Activated naive CD4-positive, alpha-beta T cell treated with anti-CD3 and anti-CD28 coated beads, Interleukin-2, amount 50 U/mL, for 72 hours (primary cell): ENCODE data around the gene CHKA. TPM values are rescaled to one million over a fixed set of nuclear protein-coding genes. Genes with fewer than 3 reads are reported as not detected.
A peak's percentile ranks its signal among the peaks of the same experiment; 100 is the strongest.

Experiments
- ATAC-seq, 2 donors: fragments of 150-1000 bp; cut with Tn5 transposase; 2 replicates each; pipeline ENCODE4 v1.10.0; 2021; ENCODE audit warnings: mild to moderate bottlenecking in 2 of 2, moderate library complexity in 2 of 2
- DNase-seq, 2 donors: peaks; one replicate each; pipeline ENCODE4 v3.0.0; 2021 to 2022; ENCODE audit warnings: low spot score in 2 of 2
- H3K27ac Mint-ChIP-seq, 2 donors: one replicate each; pipeline ENCODE4 v1.8.0; 2022; ENCODE audit warnings: mild to moderate bottlenecking in 2 of 2, mixed read lengths in 2 of 2
- H3K36me3 Mint-ChIP-seq, 2 donors: one replicate each; pipeline ENCODE4 v1.8.0; 2022; ENCODE audit warnings: mixed read lengths in 2 of 2
- H3K9me3 Mint-ChIP-seq, 2 donors: one replicate each; pipeline ENCODE4 v1.8.0; 2022; ENCODE audit warnings: mixed read lengths in 2 of 2
- total RNA-seq, 2 donors: library from RNA; stranded (reverse); gene quantifications; one replicate each; pipeline ENCODE4 v1.2.3, GENCODE V29; 2022

The CHKA gene
- total RNA-seq, 2 donors from 2014 or later: 9.5 to 30.2 TPM

DNA sequence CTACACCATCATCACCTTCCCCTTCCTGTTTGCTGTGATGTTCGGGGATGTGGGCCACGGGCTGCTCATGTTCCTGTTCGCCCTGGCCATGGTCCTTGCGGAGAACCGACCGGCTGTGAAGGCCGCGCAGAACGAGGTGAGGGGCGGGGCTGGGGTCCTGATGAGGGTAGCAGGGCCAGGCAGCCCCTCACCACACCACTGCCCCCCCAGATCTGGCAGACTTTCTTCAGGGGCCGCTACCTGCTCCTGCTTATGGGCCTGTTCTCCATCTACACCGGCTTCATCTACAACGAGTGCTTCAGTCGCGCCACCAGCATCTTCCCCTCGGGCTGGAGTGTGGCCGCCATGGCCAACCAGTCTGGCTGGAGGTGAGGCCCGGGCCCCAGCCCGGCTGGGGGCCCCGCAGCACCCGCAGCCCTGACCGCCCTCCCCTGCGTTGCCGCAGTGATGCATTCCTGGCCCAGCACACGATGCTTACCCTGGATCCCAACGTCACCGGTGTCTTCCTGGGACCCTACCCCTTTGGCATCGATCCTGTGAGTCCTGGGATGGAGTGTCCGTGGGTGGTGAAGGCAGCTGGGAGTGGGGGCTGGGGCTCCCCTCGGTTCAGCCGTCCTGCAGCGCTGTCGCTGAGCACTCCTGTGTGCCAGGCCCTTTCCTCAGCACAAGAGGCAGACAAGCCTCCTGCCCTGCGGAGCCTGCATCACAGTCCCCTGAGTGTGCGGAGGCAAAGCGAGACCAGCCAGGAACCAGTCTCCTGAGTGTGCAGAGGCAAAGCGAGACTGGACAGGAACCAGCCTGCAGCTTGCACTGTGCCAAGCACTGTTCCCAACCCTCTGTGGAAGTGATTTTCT lies 73.5 kb downstream of the CHKA start:
- Mint-ChIP-seq H3K27ac (no peak overlapping the region), H3K36me3 (no peaks in the 10 kb centered on the region), H3K9me3 (no peaks in the 10 kb centered on the region)
- ATAC-seq: no peak
- no peak for DNase-seq

DNA sequence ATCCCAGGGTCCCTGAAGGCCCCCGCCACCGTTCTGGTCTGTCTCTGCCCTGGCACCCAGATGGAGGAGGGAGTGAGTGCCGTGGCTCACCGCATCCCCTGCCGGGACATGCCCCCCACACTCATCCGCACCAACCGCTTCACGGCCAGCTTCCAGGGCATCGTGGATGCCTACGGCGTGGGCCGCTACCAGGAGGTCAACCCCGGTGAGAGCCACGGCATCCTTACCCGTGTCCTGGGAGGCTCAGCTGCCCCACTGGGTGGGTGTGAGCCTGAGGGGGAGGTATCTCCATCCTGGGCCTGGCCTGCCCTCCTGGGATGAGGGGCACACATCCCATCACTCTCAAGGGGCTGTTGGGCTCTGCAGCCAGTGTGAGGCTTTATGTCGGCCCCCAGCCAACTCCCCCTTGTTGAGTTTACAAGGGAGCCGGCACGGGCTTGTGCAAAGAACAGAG lies 76.3 kb downstream of the CHKA start:
- Mint-ChIP-seq H3K9me3 (no peaks in the 10 kb centered on the region), H3K36me3 (peaks cover 8 to 10% of the 10 kb centered on the region in 2 donors), H3K27ac (no peak overlapping the region)
- ATAC-seq (no peak), DNase-seq (no peak)

DNA sequence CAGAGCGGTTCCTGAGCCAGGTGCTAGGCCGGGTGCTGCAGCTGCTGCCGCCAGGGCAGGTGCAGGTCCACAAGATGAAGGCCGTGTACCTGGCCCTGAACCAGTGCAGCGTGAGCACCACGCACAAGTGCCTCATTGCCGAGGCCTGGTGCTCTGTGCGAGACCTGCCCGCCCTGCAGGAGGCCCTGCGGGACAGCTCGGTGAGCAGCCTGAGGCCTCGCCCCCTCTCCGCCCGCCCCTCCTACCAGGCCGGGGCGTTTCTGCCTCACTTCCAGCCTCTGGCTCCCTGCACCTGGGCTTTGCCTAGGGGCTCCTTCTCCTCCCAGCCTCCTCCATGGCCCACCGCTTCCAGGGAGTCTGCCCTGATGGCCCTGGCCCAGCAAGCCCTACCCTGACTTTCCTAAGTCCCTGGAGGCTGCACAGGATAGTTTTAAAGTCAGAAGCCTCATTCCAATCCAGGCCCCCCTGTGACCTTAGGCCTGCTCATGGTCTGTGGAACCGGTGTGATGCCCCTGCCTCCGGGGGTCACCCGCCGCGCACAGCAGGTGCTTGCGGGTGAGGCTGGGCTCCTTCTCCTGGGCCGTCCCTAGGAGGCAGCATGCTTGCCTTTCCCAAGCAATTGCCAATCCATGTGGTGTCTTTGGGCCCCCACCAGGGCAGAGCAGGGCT lies 76.9 kb downstream of the CHKA start:
- ATAC-seq: no peak
- no peak for DNase-seq
- H3K9me3 Mint-ChIP-seq: no peaks in the 10 kb centered on the region
- no peak overlapping the region for H3K27ac Mint-ChIP-seq
- H3K36me3 Mint-ChIP-seq: peaks cover 10 to 14% of the 10 kb centered on the region in 2 donors

DNA sequence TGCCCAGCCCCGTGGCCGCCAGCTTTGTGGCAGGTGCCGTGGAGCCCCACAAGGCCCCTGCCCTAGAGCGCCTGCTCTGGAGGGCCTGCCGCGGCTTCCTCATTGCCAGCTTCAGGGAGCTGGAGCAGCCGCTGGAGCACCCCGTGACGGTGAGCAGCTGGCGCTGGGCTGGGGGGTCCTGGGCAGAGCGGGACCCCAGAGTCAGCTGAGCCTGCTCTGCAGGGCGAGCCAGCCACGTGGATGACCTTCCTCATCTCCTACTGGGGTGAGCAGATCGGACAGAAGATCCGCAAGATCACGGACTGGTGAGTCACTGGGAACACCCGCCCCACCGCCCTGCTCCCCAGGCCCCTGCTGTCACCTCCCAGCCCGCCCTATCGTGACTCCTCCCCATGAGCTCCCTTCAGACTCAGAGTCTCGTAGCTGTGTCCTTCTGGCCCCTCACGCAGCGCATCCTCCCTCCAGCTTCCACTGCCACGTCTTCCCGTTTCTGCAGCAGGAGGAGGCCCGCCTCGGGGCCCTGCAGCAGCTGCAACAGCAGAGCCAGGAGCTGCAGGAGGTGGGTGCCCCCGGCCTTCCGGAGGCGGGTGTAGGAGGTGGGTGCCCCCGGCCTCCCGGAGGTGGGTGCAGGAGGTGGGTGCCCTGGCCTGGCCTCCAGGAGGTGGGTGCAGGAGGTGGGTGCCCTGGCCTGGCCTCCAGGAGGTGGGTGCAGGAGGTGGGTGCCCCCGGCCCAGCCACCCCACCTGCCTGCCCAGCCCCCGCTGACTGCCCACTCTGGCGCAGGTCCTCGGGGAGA lies 77.6 kb downstream of the CHKA start:
- Mint-ChIP-seq H3K9me3 (no peaks in the 10 kb centered on the region), H3K36me3 (peaks cover 10 to 17% of the 10 kb centered on the region in 2 donors), H3K27ac (no peak overlapping the region)
- DNase-seq: no peak
- no peak for ATAC-seq

DNA sequence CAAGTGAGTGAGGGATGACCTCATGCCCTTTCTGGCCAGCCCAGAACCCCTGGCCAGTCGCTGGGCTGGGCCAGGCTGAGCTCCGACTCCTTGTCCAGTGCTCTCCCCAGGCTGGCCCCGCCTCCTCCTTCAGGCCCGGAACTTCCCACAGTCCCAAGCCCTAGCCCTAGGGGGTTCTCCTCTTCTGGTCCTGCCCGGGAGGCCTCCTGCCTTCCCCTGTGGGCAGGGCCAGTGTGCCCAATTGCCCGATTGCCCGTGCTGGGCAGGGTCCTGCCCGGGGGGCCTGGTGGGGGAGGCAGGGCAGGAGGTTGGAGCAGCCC lies 78.2 kb downstream of the CHKA start:
- Mint-ChIP-seq H3K27ac (no peak overlapping the region), H3K36me3 (peaks cover 10 to 17% of the 10 kb centered on the region in 2 donors), H3K9me3 (no peaks in the 10 kb centered on the region)
- no peak for ATAC-seq
- DNase-seq: no peak

DNA sequence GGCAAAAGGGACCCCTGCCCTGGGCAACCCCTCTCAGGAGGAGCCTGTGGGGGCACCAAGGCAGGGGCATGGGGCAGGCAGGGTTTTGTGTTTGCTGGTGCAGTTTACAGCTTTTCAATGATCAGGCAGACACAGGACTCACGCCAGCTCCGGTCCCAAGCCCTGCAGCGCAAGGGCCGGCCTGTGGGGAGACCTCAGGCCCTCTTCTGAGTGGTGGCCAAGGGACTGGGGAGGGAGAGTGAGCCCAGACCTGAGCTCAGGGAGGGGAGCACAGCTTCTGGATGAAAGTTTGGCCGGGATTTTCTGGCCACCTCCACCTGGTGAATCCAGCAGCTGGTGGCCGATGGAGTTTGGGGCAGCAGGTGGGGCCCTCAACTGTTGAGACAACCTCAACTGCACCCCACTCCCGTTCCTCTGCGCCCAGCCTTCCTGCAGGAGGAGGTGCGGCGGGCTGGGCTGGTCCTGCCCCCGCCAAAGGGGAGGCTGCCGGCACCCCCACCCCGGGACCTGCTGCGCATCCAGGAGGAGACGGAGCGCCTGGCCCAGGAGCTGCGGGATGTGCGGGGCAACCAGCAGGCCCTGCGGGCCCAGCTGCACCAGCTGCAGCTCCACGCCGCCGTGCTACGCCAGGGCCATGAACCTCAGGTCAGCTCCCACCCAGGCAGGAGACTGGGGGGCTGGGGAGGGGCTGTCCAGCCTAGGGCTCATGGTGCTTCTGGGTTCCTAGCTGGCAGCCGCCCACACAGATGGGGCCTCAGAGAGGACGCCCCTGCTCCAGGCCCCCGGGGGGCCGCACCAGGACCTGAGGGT lies 78.8 kb downstream of the CHKA start:
- ATAC-seq (no peak), DNase-seq (no peak)
- Mint-ChIP-seq H3K36me3 (peaks cover 10 to 17% of the 10 kb centered on the region in 2 donors), H3K9me3 (no peaks in the 10 kb centered on the region), H3K27ac (no peak overlapping the region)

DNA sequence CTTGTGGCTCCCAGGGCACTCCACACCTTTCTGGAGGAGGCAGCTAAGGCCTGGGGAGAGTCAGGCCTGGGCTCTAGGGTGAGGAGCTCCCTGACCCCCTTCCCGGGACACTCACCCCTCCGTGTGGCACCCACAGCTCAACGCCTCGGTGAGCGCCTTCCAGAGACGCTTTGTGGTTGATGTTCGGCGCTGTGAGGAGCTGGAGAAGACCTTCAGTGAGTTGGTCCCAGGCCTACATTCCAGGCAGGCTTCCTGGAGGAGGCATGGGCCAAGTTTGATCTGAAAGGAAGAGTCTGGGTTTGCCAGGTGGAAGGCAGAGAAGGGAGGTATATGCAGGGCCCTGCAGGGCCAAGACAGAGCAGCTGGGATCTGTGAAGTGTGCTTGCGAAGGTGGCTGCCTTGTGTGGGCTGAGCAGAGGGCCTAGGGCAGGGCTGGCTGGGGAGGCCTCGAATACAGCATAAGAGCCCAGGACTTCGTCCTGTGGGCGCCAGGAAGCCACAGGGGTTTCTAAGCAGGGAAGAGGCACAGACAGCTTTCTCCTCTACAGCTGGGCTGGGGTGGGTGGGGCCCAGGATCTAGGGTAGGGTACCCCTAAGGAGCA lies 79.5 kb downstream of the CHKA start:
- Mint-ChIP-seq H3K27ac (peak overlapping the region in 1 of 2 donors; percentile 94), H3K36me3 (peaks cover 10 to 17% of the 10 kb centered on the region in 2 donors), H3K9me3 (no peaks in the 10 kb centered on the region)
- DNase-seq (no peak), ATAC-seq (no peak)

DNA sequence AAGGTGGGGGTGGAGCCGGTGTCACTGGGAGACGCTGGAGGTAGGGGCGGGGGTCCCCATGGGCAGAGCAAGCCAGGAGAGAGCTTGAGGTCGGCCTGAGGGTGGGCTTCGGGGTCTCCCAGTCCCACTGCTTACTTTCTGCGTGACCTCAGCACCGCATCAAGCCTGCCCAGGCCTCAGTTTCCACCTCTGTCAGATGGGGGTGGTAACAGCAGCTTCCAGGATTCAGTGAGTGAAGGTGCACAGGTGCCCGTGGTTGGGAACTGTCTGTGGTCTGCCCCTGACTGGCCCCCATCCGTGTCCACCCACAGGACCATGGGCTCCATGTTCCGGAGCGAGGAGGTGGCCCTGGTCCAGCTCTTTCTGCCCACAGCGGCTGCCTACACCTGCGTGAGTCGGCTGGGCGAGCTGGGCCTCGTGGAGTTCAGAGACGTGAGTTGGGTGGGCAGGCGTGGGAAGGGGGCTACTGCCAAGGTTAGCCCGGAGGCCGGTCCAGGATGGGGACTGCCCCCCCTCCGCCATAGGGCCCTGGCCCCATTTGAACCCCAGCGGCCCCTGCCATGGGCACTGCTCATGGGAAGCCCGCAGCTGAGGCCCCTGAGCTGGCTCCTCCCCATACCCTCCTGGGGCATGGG lies 80.1 kb downstream of the CHKA start:
- H3K36me3 Mint-ChIP-seq: peaks cover 10 to 17% of the 10 kb centered on the region in 2 donors
- H3K27ac Mint-ChIP-seq: peak overlapping the region; percentile 95 to 97
- ATAC-seq: no peak
- no peaks in the 10 kb centered on the region for H3K9me3 Mint-ChIP-seq
- no peak for DNase-seq

DNA sequence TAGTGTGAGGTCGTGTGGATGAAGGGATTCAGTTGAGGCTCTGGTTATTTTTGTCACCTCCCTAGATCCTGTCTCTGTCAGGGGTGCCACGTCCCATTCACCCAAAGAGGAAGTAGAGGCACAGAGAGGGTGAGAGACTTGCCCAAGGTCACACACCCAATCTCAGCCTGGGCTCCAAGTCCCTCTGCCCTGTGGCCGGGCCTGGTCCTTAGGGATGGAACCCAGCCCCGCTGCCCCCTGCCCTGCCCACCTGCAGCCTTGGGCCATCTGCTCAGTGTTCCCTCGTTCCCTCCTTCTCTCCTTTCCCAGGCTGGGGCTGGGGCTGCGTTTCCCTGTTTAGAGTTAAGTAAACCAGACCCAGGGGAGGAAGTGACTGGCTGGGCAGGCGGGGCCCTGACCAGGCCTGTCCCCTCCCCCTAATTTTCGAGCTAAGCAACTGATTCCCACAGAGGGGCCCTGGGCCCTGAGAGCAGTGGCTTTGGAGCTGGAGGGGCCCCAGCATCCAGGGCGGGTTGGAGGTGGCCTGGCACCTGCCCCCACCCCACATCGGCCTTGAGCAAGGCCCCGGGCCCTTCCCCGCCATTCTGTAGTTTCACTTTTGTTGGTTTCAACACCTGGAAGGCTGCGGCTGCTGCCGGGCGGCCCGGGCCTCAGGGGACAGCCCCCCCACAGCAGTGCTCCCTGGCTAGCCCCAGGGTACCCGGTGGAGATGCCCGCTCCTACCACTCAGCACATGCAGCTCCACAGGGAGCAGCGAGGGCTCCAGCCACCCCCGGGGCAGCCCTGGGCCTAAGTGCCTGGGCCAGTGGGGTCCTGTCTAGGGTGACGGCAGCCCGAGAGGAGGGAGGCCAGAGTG lies 80.9 kb downstream of the CHKA start:
- peak overlapping the region; percentile 95 to 97 for H3K27ac Mint-ChIP-seq
- ATAC-seq (peak; percentile 54 to 69), DNase-seq (peak; percentile 52 to 84)
- peaks cover 10 to 17% of the 10 kb centered on the region in 2 donors for H3K36me3 Mint-ChIP-seq
- no peaks in the 10 kb centered on the region for H3K9me3 Mint-ChIP-seq

DNA sequence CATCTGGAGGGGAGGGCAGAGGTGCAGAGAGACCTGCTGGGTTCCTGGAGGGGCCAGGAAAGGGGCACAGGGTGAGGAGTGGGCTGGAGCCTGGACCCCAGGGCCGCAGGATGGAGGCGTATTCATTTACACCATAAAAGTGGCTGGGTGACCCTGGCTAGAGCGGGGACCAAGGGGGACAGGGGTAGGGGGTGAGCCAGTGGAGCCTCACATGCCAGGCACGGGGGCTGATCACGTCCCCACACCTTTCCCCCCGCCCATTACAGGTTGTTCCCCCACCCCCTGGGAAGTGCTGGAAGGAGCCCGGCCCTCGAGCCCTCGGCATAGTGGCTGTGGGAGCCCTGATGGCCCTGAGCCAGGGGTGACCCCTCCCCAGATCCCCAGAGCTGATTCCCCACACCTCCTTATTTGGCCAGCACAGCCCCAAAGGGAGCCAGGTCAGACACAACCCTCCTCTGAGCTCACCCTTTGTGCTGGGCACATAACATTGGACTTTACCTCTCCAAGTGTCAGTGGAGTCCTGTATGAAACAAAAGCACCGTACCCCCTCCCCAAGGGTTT lies 81.6 kb downstream of the CHKA start:
- Mint-ChIP-seq H3K36me3 (peaks cover 10 to 17% of the 10 kb centered on the region in 2 donors), H3K27ac (peak overlapping the region; percentile 95 to 97), H3K9me3 (no peaks in the 10 kb centered on the region)
- peak; percentile 23 to 27 for ATAC-seq
- no peak for DNase-seq

DNA sequence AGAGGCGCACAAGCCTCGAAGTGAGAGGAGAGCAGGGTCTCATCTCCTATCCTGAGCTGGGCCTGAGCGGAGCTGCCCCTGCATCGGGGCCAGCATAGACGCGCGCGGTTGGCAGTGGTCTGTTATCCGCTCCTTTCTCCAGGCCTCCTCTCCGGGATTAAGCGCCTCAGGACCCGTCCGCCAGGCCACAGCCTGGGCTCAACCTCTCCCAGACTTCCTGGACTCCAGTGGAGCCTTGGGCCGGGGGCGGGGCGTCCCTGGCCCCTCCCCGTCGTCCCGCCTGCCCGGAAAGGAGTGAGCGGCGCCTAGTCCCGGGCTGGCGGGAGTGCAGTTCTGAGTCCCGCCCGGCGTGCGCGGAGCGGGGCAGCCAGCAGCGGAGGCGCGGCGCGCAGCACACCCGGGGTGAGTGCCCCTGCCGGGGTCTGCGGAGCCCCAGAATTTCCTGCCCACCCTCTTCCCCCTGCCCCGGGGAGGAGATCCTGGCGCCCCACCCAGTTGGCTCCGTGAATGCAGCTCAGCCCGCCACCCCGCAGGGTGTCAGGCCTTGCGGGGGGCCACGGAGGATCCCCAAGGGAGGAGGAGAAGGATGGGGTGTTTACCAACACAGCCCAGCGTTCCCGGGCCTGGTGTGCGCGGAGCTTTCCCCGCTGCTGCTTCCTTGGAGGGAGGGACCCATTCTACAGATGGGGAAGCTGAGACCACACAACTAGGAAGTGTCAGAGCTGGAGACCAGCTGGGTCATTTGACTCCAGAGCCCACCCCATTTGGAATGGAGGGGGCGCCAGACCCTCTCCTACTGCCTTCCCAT lies 82.3 kb downstream of the CHKA start, which contains the start of gene TCIRG1:
TSS of gene TCIRG1 (plus strand) at position 308 of the 808 bp plus-strand sequence. CDS start 2,247 bp downstream, outside the sequence.
- peaks cover 10 to 21% of the 10 kb centered on the region in 2 donors for H3K36me3 Mint-ChIP-seq
- ATAC-seq (peak; percentile 63 to 79), DNase-seq (peak in 1 of 2 donors; percentile 66)
- H3K27ac Mint-ChIP-seq: peak within 1 kb of the TSS; percentile 95 to 97
- H3K9me3 Mint-ChIP-seq: no peaks in the 10 kb centered on the region

DNA sequence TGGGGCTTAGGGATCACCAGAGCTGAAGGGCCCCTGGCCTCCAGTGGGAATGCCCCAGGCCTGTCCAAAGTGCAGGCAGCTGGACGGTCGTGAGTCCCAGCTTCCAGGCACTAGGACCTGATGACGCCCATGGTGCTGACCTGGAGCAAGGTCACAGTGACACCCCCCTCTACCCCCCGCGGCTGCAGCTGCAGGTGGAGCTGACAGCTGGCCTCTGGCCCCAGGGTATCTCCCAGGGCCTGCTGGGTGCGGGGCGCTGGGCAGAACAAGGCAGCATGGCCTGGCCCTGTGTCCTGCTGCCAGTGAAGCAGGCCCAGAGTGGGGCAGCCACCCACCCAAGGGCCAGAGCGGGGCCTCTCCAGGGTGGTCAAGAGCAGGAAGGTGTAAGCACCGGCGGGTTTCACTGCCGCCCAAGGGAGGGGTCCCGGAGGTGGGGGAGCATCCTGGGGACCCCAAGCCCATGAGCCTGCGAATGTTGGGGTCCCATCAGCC lies 82.9 kb downstream of the CHKA start:
- Mint-ChIP-seq H3K36me3 (peaks cover 10 to 25% of the 10 kb centered on the region in 2 donors), H3K27ac (peak overlapping the region in 1 of 2 donors; percentile 97), H3K9me3 (no peaks in the 10 kb centered on the region)
- no peak for DNase-seq
- peak in 1 of 2 donors; percentile 1 for ATAC-seq

DNA sequence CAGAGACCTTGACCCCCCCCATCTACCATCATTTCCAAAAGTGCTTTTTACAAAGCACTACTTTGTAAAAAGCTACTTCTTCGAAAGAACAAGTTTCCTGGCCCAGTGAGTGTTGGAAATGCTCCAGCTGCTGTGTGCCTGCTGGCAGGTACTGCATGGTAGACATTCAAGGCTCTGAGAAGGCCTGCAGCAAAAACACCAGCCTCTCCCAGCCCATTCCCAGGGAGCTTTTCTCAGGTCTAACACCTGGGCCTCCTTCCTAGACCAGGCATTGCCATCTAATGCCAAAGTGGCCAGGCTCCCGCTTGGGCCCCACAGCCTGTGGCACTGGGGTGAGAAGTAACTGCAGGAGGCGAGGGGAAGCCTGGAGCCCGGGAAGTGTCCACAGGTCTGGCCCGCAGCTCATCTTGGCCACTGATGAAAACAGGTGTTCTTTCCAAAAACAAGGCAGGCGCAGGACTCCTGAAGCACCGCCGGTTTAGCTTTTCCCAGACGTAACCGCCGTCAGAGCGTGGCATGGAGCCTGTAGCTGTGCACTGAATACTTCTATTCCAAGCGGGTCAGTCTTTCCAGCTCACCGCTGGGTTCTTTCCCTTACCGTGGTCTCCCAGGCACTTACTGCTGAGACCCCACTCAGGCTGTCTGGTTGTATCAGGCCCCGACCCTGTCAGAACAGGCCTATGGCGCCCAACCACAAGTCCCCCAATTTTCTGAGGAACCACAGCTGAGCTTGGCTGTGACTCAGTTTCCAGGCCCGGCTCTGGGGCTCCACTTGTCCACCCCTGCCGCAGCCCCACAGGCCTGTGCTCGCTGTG lies 83.6 kb downstream of the CHKA start:
- DNase-seq (no peak), ATAC-seq (no peak)
- peak overlapping the region; percentile 86 to 97 for H3K27ac Mint-ChIP-seq
- peaks cover 10 to 25% of the 10 kb centered on the region in 2 donors for H3K36me3 Mint-ChIP-seq
- no peaks in the 10 kb centered on the region for H3K9me3 Mint-ChIP-seq
